HepG2 (cell line): ENCODE data around the gene FOXJ2. TPM values are rescaled to one million over a fixed set of nuclear protein-coding genes. Genes with fewer than 3 reads are reported as not detected.
A peak's percentile ranks its signal among the peaks of the same experiment; 100 is the strongest.

Experiments used
- BCL6 ChIP-seq: IDR thresholded peaks from 2 replicates; pipeline ENCODE4 v1.6.1; 2016; ENCODE audit warnings: missing genetic modification reagents, missing compliant biosample characterization
- CENPX ChIP-seq: sonication (generic); formaldehyde crosslinking; IDR thresholded peaks from 2 replicates; pipeline ENCODE4 v1.9.0; 2021; ENCODE audit warnings: mild to moderate bottlenecking, missing genetic modification reagents, moderate library complexity
- DNMT3B ChIP-seq: conservative IDR thresholded peaks from 2 replicates; pipeline ENCODE4 v1.6.1; 2016; ENCODE audit warnings: missing biosample characterization, control low read depth
- ELF3 ChIP-seq: IDR thresholded peaks from 2 replicates; pipeline ENCODE4 v1.6.1; 2016; ENCODE audit warnings: missing genetic modification reagents, missing compliant biosample characterization
- GABPA ChIP-seq, 2 experiments: IDR thresholded peaks; 2 replicates each; pipeline ENCODE4 v1.6.1; 2011 to 2016; ENCODE audit warnings: low read depth in 2 of 2, low read length in 1 of 2, missing biosample characterization in 1 of 2, missing genetic modification characterization in 1 of 2
- NFYB ChIP-seq: sonication (generic); formaldehyde crosslinking; IDR thresholded peaks from 2 replicates; pipeline ENCODE4 v1.4.0; 2020; ENCODE audit warnings: missing genetic modification reagents
- PAWR ChIP-seq: sonication (generic); formaldehyde crosslinking; IDR thresholded peaks from 2 replicates; pipeline ENCODE4 v1.4.0; 2020; ENCODE audit warnings: missing genetic modification reagents, mild to moderate bottlenecking, borderline replicate concordance
- POLR2G ChIP-seq: fragments of 200-400 bp; formaldehyde crosslinking; IDR thresholded peaks from 2 replicates; pipeline ENCODE4 v1.6.1; 2018; ENCODE audit warnings: mild to moderate bottlenecking, low read depth, low read length, moderate library complexity
- RBM22 ChIP-seq: fragments of 200-400 bp; formaldehyde crosslinking; optimal IDR thresholded peaks from 2 replicates; pipeline ENCODE3; 2017; ENCODE audit warnings: mild to moderate bottlenecking, low read length, moderate library complexity
- RNF2 ChIP-seq: fragments of 450-650 bp; conservative IDR thresholded peaks from 2 replicates; pipeline ENCODE4 v1.6.1; 2016; ENCODE audit warnings: low read depth
- RXRB ChIP-seq: IDR thresholded peaks from 2 replicates; pipeline ENCODE4 v1.6.1; 2016; ENCODE audit warnings: borderline replicate concordance, missing genetic modification reagents, missing compliant biosample characterization
- SP2 ChIP-seq: sonication (generic); formaldehyde crosslinking; IDR thresholded peaks from 2 replicates; pipeline ENCODE4 v1.5.1; 2020; ENCODE audit warnings: mild to moderate bottlenecking, missing genetic modification reagents
- TARDBP ChIP-seq: sonication (generic); formaldehyde crosslinking; IDR thresholded peaks from 2 replicates; pipeline ENCODE4 v1.8.0; 2022; ENCODE audit warnings: mild to moderate bottlenecking, missing genetic modification reagents
- ZBTB7A ChIP-seq: sonication (generic); formaldehyde crosslinking; IDR thresholded peaks from 2 replicates; pipeline ENCODE4 v1.8.0; 2022; ENCODE audit warnings: mild to moderate bottlenecking, missing genetic modification reagents
- ZNF326 ChIP-seq: sonication (generic); formaldehyde crosslinking; IDR thresholded peaks from 2 replicates; pipeline ENCODE4 v1.4.0; 2020; ENCODE audit warnings: missing genetic modification reagents, borderline replicate concordance
- ZNF468 ChIP-seq: sonication (generic); formaldehyde crosslinking; IDR thresholded peaks from 2 replicates; pipeline ENCODE4 v1.8.0; 2022; ENCODE audit warnings: mild to moderate bottlenecking, moderate library complexity, missing genetic modification reagents
- ZNF660 ChIP-seq: sonication (generic); formaldehyde crosslinking; IDR thresholded peaks from 2 replicates; pipeline ENCODE4 v1.5.1; 2020; ENCODE audit warnings: mild to moderate bottlenecking, low read depth, missing genetic modification reagents, borderline replicate concordance
- polyA plus RNA-seq, 8 experiments: library from polyadenylated mRNA; depleted of rRNA in 3 of 8; stranded (reverse) in 7 of 8; unstranded in 1 of 8; fragments of >200 nt; fragmentation: Illumina TruSeq in 4 of 8; extraction: Trizol in 4 of 8; gene quantifications; 2 replicates each; pipeline versions ENCODE4 v1.2.1 to v1.2.3, GENCODE V29; 2011 to 2016; ENCODE audit warnings: low read depth in 4 of 8, missing spikeins in 1 of 8, mixed read lengths in 1 of 8; ENCODE audit not compliant: insufficient read depth in 1 of 8
- total RNA-seq, 5 experiments: library from RNA; depleted of rRNA; stranded (reverse); fragments of >200 nt; fragmentation: Illumina TruSeq; extraction: Trizol; gene quantifications; 2 replicates each; pipeline ENCODE4 v1.2.3, GENCODE V29; 2016; ENCODE audit warnings: low read depth in 1 of 5
- TF ChIP-seq, protein P1 (sequence below): sonication (generic); formaldehyde crosslinking; IDR thresholded peaks from 2 replicates; pipeline ENCODE4 v1.8.0; 2022; ENCODE audit warnings: mild to moderate bottlenecking, missing genetic modification reagents, borderline replicate concordance
- TF ChIP-seq, protein P2 (sequence below): sonication (generic); formaldehyde crosslinking; IDR thresholded peaks from 2 replicates; pipeline ENCODE4 v1.9.0; 2021; ENCODE audit warnings: missing genetic modification reagents, mild to moderate bottlenecking, borderline replicate concordance
- TF ChIP-seq, protein P3 (sequence below), 2 experiments: fragments of 450-650 bp in 1 of 2; sonication (generic) in 1 of 2; formaldehyde crosslinking; IDR thresholded peaks; 2 replicates each; pipeline versions ENCODE4 v1.5.0 to v1.8.0; 2020 to 2022; ENCODE audit warnings: mild to moderate bottlenecking in 1 of 2, missing genetic modification reagents in 1 of 2
- TF ChIP-seq, protein P4 (sequence below): IDR thresholded peaks from 2 replicates; pipeline ENCODE4 v1.6.1; 2016; ENCODE audit warnings: mild to moderate bottlenecking
- TF ChIP-seq, protein P5 (sequence below), 2 experiments: sonication (generic) in 1 of 2; formaldehyde crosslinking in 1 of 2; IDR thresholded peaks; 2 replicates each; pipeline versions ENCODE4 v1.4.0 to v1.6.1; 2018 to 2020; ENCODE audit warnings: missing genetic modification reagents in 2 of 2, borderline replicate concordance in 1 of 2, low read depth in 1 of 2, mild to moderate bottlenecking in 1 of 2, missing biosample characterization in 1 of 2

FOXJ2 gene
- total and polyA plus RNA-seq, 2 of the 13 experiments (the other 11 are each of a cell fraction or from before 2014, with no cell fraction given), result 2.2 to 2.9 TPM

DNA sequence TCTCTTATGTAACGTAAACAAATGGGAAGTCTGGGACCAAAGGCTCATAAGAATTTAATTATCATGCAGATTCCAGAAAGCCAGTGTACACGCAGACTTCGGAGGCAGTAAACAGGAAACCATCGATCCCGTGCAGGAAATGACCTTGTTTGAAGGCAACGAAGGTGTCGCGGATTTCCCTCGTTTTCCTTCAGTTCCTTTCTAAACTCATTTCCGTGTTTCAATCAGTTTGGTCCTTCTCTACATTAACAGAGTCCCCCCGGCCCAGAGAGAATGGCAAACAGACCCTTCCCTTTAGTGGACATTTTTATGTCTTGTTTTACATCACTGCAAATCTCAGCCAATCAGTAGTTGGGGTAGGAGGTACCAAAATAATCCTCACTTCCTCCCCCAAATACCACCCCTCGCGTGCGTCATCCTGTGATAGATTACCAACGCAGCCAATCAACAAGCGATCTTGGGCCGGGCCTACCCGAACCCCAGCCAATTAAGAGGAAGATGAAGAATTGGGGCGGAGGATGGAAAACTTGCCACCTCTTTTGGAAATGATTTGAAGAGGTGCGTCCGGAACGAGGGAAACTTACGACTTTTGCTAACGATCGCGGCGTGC, 6.1 kb upstream of the FOXJ2 start (continued):
- TF ChIP-seq TARDBP (no peak; the same call in 1 of the 2 replicates), BCL6 (CRISPR knock-in tag) (0 out of 2 replicates have a peak, but pooled peaks have one; percentile 14), ZNF660 (no peak), RXRB (CRISPR knock-in tag) (peak; percentile 31; the same call in 1 of the 2 replicates), POLR2G (peak; percentile 70; the same call in 1 of the 2 replicates), SP2 (CRISPR knock-in tag) (peak; percentile 93), NFYB (peak; percentile 94), CENPX (CRISPR knock-in tag) (no peak), ZBTB7A (CRISPR knock-in tag) (no peak), ELF3 (peak; percentile 73), ZNF326 (no peak), GABPA (IDR thresholded peaks at IDR 0.05; ENCODE audit: low read depth, low read length) (peak; percentile 43), GABPA (CRISPR knock-in tag; IDR thresholded peaks at IDR 0.05; ENCODE audit: low read depth) (peak; percentile 87), DNMT3B (peak; percentile 80; the same call in 1 of the 2 replicates), RBM22 (no peak), ZNF468 (CRISPR knock-in tag) (no peak), RNF2 (0 out of 2 replicates have a peak, but pooled peaks have one; percentile 18), PAWR (no peak)
- TF ChIP-seq, protein P1, sequence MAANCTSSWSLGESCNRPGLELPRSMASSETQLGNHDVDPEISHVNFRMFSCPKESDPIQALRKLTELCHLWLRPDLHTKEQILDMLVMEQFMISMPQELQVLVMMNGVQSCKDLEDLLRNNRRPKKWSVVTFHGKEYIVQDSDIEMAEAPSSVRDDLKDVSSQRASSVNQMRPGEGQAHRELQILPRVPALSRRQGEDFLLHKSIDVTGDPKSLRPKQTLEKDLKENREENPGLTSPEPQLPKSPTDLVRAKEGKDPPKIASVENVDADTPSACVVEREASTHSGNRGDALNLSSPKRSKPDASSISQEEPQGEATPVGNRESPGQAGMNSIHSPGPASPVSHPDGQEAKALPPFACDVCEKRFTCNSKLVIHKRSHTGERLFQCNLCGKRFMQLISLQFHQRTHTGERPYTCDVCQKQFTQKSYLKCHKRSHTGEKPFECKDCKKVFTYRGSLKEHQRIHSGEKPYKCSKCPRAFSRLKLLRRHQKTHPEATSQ (CRISPR knock-in tag), result 0 out of 2 replicates have a peak, but pooled peaks have one; percentile 9
- TF ChIP-seq, protein P2, sequence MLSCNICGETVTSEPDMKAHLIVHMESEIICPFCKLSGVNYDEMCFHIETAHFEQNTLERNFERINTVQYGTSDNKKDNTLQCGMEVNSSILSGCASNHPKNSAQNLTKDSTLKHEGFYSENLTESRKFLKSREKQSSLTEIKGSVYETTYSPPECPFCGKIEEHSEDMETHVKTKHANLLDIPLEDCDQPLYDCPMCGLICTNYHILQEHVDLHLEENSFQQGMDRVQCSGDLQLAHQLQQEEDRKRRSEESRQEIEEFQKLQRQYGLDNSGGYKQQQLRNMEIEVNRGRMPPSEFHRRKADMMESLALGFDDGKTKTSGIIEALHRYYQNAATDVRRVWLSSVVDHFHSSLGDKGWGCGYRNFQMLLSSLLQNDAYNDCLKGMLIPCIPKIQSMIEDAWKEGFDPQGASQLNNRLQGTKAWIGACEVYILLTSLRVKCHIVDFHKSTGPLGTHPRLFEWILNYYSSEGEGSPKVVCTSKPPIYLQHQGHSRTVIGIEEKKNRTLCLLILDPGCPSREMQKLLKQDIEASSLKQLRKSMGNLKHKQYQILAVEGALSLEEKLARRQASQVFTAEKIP (CRISPR knock-in tag), result no peak
- TF ChIP-seq, protein P3, sequence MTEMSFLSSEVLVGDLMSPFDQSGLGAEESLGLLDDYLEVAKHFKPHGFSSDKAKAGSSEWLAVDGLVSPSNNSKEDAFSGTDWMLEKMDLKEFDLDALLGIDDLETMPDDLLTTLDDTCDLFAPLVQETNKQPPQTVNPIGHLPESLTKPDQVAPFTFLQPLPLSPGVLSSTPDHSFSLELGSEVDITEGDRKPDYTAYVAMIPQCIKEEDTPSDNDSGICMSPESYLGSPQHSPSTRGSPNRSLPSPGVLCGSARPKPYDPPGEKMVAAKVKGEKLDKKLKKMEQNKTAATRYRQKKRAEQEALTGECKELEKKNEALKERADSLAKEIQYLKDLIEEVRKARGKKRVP (CRISPR knock-in tag; IDR thresholded peaks at IDR 0.05), result no peak
- TF ChIP-seq, protein P4, sequence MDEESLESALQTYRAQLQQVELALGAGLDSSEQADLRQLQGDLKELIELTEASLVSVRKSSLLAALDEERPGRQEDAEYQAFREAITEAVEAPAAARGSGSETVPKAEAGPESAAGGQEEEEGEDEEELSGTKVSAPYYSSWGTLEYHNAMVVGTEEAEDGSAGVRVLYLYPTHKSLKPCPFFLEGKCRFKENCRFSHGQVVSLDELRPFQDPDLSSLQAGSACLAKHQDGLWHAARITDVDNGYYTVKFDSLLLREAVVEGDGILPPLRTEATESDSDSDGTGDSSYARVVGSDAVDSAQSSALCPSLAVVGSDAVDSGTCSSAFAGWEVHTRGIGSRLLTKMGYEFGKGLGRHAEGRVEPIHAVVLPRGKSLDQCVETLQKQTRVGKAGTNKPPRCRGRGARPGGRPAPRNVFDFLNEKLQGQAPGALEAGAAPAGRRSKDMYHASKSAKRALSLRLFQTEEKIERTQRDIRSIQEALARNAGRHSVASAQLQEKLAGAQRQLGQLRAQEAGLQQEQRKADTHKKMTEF (CRISPR knock-in tag), result peak; percentile 36
- TF ChIP-seq, protein P5, sequence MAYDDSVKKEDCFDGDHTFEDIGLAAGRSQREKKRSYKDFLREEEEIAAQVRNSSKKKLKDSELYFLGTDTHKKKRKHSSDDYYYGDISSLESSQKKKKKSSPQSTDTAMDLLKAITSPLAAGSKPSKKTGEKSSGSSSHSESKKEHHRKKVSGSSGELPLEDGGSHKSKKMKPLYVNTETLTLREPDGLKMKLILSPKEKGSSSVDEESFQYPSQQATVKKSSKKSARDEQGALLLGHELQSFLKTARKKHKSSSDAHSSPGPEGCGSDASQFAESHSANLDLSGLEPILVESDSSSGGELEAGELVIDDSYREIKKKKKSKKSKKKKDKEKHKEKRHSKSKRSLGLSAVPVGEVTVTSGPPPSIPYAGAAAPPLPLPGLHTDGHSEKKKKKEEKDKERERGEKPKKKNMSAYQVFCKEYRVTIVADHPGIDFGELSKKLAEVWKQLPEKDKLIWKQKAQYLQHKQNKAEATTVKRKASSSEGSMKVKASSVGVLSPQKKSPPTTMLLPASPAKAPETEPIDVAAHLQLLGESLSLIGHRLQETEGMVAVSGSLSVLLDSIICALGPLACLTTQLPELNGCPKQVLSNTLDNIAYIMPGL (CRISPR knock-in tag; IDR thresholded peaks at IDR 0.05; ENCODE audit: borderline replicate concordance in 1 of 2, low read depth in 1 of 2), result peak in 1 of 2 experiments; percentile 52; a peak in 2 of 4 replicates
